ENCODE data around the gene TBX18. TPM values are rescaled to one million over a fixed set of nuclear protein-coding genes. Genes with fewer than 3 reads are reported as not detected.

TBX18 gene
- total RNA-seq, 1 donor from 2014 or later = 1.0 TPM

- TF ChIP-seq CTCF (IDR thresholded peaks at IDR 0.05) = no peak
- no peaks in the 10 kb centered on the region for H3K4me1 ChIP-seq
- H3K36me3 ChIP-seq = no peaks in the 10 kb centered on the region
- H3K27me3 ChIP-seq = no peaks in the 10 kb centered on the region
- intact Hi-C loops (cut with DNase I) = no loop called here
- H3K27ac ChIP-seq = no peak overlapping the region
- ATAC-seq (no peak), DNase-seq (no peak)
- H3K4me3 ChIP-seq = no peak overlapping the region
- no peaks in the 10 kb centered on the region for H3K9me3 ChIP-seq
Measured at GRCh38 chr6:84719152-84719551, 45.2 kb downstream of the TBX18 start.

DNA sequence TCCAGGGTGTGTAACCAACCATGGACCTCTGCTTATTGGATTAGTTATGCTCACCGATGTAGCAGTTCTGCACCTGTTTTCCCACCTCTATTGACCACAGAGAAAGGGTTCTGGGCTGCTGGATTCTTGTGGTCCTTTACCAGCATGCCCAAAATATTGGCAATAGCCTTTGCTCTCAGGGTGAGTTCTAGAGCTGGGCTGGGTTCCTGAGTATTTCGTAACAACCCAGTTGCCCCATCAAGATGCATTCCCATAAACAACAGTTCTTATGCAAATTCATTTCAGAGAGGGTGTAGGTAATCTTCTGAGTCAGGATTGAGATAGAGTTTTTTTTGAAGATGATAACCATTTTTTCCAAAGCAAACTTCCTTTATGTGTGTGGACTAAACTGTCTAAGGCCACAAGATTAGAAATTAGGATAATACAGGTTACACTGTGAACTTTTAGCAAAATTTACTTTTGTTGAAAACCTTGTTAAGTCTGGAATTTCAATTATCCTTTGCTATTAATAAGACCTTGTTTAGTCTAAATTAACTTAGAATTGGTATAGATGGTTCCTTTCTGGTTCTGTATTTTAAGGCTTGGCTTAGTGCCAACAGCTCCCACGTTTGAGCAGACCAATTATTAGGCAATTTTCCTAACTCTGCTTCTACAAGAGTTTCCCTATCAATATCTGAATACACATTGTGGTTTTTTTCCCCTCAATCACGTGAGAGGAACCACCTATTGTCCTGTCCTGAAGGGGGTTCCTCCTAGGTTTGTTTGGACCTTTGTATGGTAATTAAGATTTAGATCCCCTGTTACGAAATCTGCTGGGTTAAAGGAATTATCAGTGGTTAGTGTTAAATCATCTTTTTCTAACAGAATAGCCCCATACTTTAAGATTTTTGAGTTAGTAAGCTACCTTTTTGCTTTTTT is 46.1 kb downstream of the TBX18 start:
- H3K27me3 ChIP-seq = no peaks in the 10 kb centered on the region
- TF ChIP-seq CTCF (IDR thresholded peaks at IDR 0.05) = no peak
- no peak overlapping the region for H3K4me3 ChIP-seq
- DNase-seq (no peak), ATAC-seq (no peak)
- intact Hi-C loops (cut with DNase I) = no loop called here
- H3K4me1 ChIP-seq = no peaks in the 10 kb centered on the region
- H3K9me3 ChIP-seq = no peaks in the 10 kb centered on the region
- H3K27ac ChIP-seq = no peak overlapping the region
- no peaks in the 10 kb centered on the region for H3K36me3 ChIP-seq

DNA sequence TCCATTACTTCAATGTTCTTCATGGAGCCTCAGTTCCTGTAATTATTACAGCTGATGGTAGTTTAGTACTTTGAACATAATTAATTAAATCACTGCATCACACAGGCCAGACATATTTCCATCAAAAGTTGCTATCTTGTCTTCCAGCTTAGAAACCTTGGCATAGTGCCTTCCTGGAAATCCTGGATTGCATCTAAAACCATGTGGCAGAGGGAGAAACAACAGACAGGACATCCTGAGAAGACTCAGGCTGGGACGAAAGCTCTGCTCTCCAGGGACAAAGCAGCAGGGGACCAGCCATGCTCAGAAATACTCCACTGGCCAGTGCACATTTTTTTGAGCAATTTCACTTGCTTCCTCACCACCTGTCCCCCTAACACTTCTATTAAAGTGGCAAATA is 55.3 kb downstream of the TBX18 start:
- Histone ChIP-seq H3K9me3 (no peaks in the 10 kb centered on the region), H3K36me3 (no peaks in the 10 kb centered on the region), H3K27me3 (no peaks in the 10 kb centered on the region), H3K4me3 (no peak overlapping the region), H3K4me1 (no peaks in the 10 kb centered on the region), H3K27ac (no peak overlapping the region)
- intact Hi-C loops (cut with DNase I) = no loop called here
- ATAC-seq (no peak), DNase-seq (no peak)
- TF ChIP-seq CTCF (IDR thresholded peaks at IDR 0.05) = no peak

- H3K9me3 ChIP-seq = peaks cover 3% of the 10 kb centered on the region
- H3K27ac ChIP-seq = no peak overlapping the region
- no peak for DNase-seq
- H3K4me3 ChIP-seq = no peak overlapping the region
- no peak for ATAC-seq
- intact Hi-C loops (cut with DNase I) = no loop called here
- no peak for TF ChIP-seq CTCF (IDR thresholded peaks at IDR 0.05)
- no peaks in the 10 kb centered on the region for H3K36me3 ChIP-seq
- no peaks in the 10 kb centered on the region for H3K27me3 ChIP-seq
- no peaks in the 10 kb centered on the region for H3K4me1 ChIP-seq
Measured at GRCh38 chr6:84707171-84707570, 57.2 kb downstream of the TBX18 start.

DNA sequence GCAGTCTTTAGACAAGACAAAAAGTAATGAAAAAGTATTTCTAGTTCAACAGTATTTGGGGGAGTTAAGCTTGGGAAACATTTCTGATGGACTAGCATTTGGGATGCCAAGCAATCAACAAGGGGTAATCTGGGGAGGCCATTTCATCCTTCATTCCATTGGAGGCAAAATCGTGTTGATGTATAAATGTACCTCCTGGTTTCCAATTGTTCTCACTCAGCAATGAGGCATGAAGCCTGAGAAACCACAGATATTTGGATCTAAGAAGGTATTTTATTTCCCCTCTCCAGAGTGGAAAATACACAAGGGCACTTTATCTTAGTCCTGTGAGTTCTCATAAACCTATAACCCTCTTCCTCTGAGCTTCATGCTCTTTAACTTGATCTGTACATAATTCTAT is 68.2 kb downstream of the TBX18 start:
- no peaks in the 10 kb centered on the region for H3K4me1 ChIP-seq
- no peak overlapping the region for H3K4me3 ChIP-seq
- no peaks in the 10 kb centered on the region for H3K9me3 ChIP-seq
- no peak for ATAC-seq
- no peak for TF ChIP-seq CTCF (IDR thresholded peaks at IDR 0.05)
- H3K27me3 ChIP-seq = no peaks in the 10 kb centered on the region
- DNase-seq = no peak
- H3K36me3 ChIP-seq = no peaks in the 10 kb centered on the region
- intact Hi-C loops (cut with DNase I) = no loop called here
- no peak overlapping the region for H3K27ac ChIP-seq
